A673 (cell line): Measurements from ENCODE around the gene ZNF366. TPM values are rescaled to one million over a fixed set of nuclear protein-coding genes. Genes with fewer than 3 reads are reported as not detected.

Source experiments
- BruUV-seq: library from RNA; stranded (reverse); fragments of 400-500 nt; replicated peaks from 2 replicates; lab custom pipeline; 2021; lab: Mats Ljungman, UMichigan
- CTCF ChIA-PET: fragments of 300-600 bp; sonication (Branson Sonifier 250); formaldehyde crosslinking; loops from one replicate; lab custom pipeline; 2022; ENCODE audit warnings: antibody characterized with exemption; lab: Charles Lee
- POLR2A ChIA-PET: fragments of 300-600 bp; sonication (Branson Sonifier 250); formaldehyde crosslinking; loops from one replicate; lab custom pipeline; 2022; ENCODE audit warnings: antibody characterized with exemption; ENCODE audit not compliant: low non-redundant PET; lab: Charles Lee
- DNase-seq: peaks from one replicate; pipeline ENCODE4 v3.0.0-alpha.2; 2015; ENCODE audit warnings: low spot score
- H3K27ac ChIP-seq: fragments of 200-600 bp; sonication (generic); 2 replicates; pipeline ENCODE4 v1.5.1; 2016; ENCODE audit warnings: mixed run types, low read depth, mild to moderate bottlenecking, mixed read lengths, antibody characterized with exemption, low read length; ENCODE audit not compliant: poor library complexity, severe bottlenecking
- H3K27me3 ChIP-seq: fragments of 200-600 bp; sonication (generic); replicated peaks from 2 replicates; pipeline ENCODE4 v1.6.1; 2017; ENCODE audit warnings: mixed run types, low read depth, mild to moderate bottlenecking, mixed read lengths, antibody characterized with exemption, low read length; ENCODE audit not compliant: insufficient read depth, poor library complexity
- H3K36me3 ChIP-seq: fragments of 200-600 bp; sonication (generic); 2 replicates; pipeline ENCODE4 v1.6.1; 2016; ENCODE audit warnings: mixed run types, mild to moderate bottlenecking, mixed read lengths, antibody characterized with exemption, low read length; ENCODE audit not compliant: insufficient read depth, poor library complexity, severe bottlenecking
- H3K4me1 ChIP-seq: fragments of 200-600 bp; sonication (generic); 2 replicates; pipeline ENCODE4 v1.6.1; 2017; ENCODE audit warnings: mixed run types, mild to moderate bottlenecking, mixed read lengths, antibody characterized with exemption, low read length; ENCODE audit not compliant: insufficient read depth, poor library complexity, severe bottlenecking
- H3K4me3 ChIP-seq: fragments of 200-600 bp; sonication (generic); 2 replicates; pipeline ENCODE4 v1.5.1; 2016; ENCODE audit warnings: low read depth, mixed run types, mild to moderate bottlenecking, mixed read lengths, low read length; ENCODE audit not compliant: poor library complexity, severe bottlenecking
- H3K9me3 ChIP-seq: fragments of 200-600 bp; sonication (generic); 2 replicates; pipeline ENCODE4 v1.6.1; 2016; ENCODE audit warnings: mixed run types, low read depth, mild to moderate bottlenecking, mixed read lengths, antibody characterized with exemption, low read length; ENCODE audit not compliant: poor library complexity, severe bottlenecking
- CTCF ChIP-seq: fragments of 300-800, 200-600 bp; sonication (generic); conservative IDR thresholded peaks from 2 replicates; pipeline ENCODE4 v1.5.1; 2017; ENCODE audit warnings: low read depth, mild to moderate bottlenecking, antibody characterized with exemption, low read length, moderate library complexity, mixed read lengths
- EZH2 ChIP-seq: fragments of 200-600 bp; sonication (generic); IDR thresholded peaks from 2 replicates; pipeline ENCODE4 v1.6.1; 2017; ENCODE audit warnings: borderline replicate concordance, low read depth, mild to moderate bottlenecking, mixed read lengths, antibody characterized with exemption, low read length; ENCODE audit not compliant: poor library complexity, severe bottlenecking
- intact Hi-C: fragments of 100-400 bp; cut with micrococcal nuclease; formaldehyde crosslinking; loops from one replicate; pipeline ENCODE4 v1.10.0; 2022; ENCODE audit not compliant: unreplicated experiment
- total RNA-seq: library from RNA; stranded (reverse); gene quantifications from 2 replicates; pipeline ENCODE4 v1.2.3, GENCODE V29; 2021

Gene ZNF366
- total RNA-seq, 1 experiment from 2014 or later, result not detected

- no peak for TF ChIP-seq EZH2
- no peak for TF ChIP-seq CTCF
- H3K4me1 ChIP-seq, result peaks cover 4% of the 10 kb centered on the region
- DNase-seq, result no peak
- BruUV-seq, result no TSS peak
- H3K36me3 ChIP-seq, result no peaks in the 10 kb centered on the region
- H3K4me3 ChIP-seq, result no peak overlapping the region
- no peak overlapping the region for H3K27ac ChIP-seq
- H3K27me3 ChIP-seq, result no peaks in the 10 kb centered on the region
- no peaks in the 10 kb centered on the region for H3K9me3 ChIP-seq
- ChIA-PET CTCF (no interaction called here), POLR2A (no interaction called here)
- intact Hi-C loops, result no loop called here
Measured at GRCh38 chr5:72495410-72495809, 11.8 kb downstream of the ZNF366 start.

GRCh38 chr5:72494623-72495124, 12.5 kb downstream of the ZNF366 start:
- H3K4me3 ChIP-seq, result no peak overlapping the region
- CTCF ChIA-PET, result no interaction called here
- intact Hi-C loops, result no loop called here
- POLR2A ChIA-PET, result no interaction called here
- H3K27me3 ChIP-seq, result no peaks in the 10 kb centered on the region
- TF ChIP-seq EZH2 (no peak), CTCF (no peak)
- H3K36me3 ChIP-seq, result no peaks in the 10 kb centered on the region
- BruUV-seq, result no TSS peak
- no peak overlapping the region for H3K27ac ChIP-seq
- H3K9me3 ChIP-seq, result no peaks in the 10 kb centered on the region
- no peak for DNase-seq
- peaks cover 4% of the 10 kb centered on the region for H3K4me1 ChIP-seq

- ChIA-PET CTCF (no interaction called here), POLR2A (no interaction called here)
- intact Hi-C loops, result no loop called here
- Histone ChIP-seq H3K27ac (no peak overlapping the region), H3K36me3 (no peaks in the 10 kb centered on the region), H3K9me3 (no peaks in the 10 kb centered on the region), H3K4me3 (no peak overlapping the region), H3K27me3 (no peaks in the 10 kb centered on the region), H3K4me1 (peaks cover 4% of the 10 kb centered on the region)
- BruUV-seq, result no TSS peak
- DNase-seq, result no peak
- TF ChIP-seq CTCF (no peak), EZH2 (no peak)
Measured at GRCh38 chr5:72489536-72489935, 17.7 kb downstream of the ZNF366 start.
